B cell (primary cell): ENCODE data around the gene LTBP2. TPM values are rescaled to one million over a fixed set of nuclear protein-coding genes. Genes with fewer than 3 reads are reported as not detected.
A peak's percentile ranks its signal among the peaks of the same experiment; 100 is the strongest.

Experiments used
- ATAC-seq: fragments of 200-7000 bp; cut with Tn5 transposase; one replicate; pipeline ENCODE4 v1.10.0; 2021; ENCODE audit warnings: low read depth, mild to moderate bottlenecking, moderate number of reproducible peaks, moderate library complexity
- CTCF ChIA-PET: fragments of 350-600 bp; sonication (Branson Sonifier 250); formaldehyde crosslinking; loops from one replicate; lab custom pipeline; 2021; ENCODE audit warnings: antibody characterized with exemption, inconsistent platforms; lab: Charles Lee
- POLR2A ChIA-PET: fragments of 350-600 bp; sonication (Branson Sonifier 250); formaldehyde crosslinking; loops from one replicate; lab custom pipeline; 2021; ENCODE audit warnings: antibody characterized with exemption; lab: Charles Lee
- DNase-seq: peaks from one replicate; pipeline ENCODE4 v3.0.0; 2013
- H2AFZ ChIP-seq: 2 replicates; pipeline ENCODE4 v1.6.1; 2012; ENCODE audit warnings: mild to moderate bottlenecking, low read depth, low read length; ENCODE audit not compliant: insufficient read depth, poor library complexity, severe bottlenecking
- H3K27ac ChIP-seq, 2 donors: 1 replicate in 1 of 2; 2 replicates in 1 of 2; pipeline ENCODE4 v1.5.1; 2012 to 2013; ENCODE audit warnings: low read length in 2 of 2, mild to moderate bottlenecking in 2 of 2, moderate library complexity in 1 of 2
- H3K27me3 ChIP-seq, 4 experiments: fragments of 200-600 bp in 1 of 4; sonication (generic) in 1 of 4; replicated peaks in 1 of 4; 1 replicate in 2 of 4; 2 replicates in 2 of 4; pipeline versions ENCODE4 v1.6.1 to v1.7.0; 2013 to 2016; ENCODE audit warnings: low read length in 3 of 4, mild to moderate bottlenecking in 2 of 4, mixed read lengths in 1 of 4, moderate library complexity in 1 of 4; ENCODE audit not compliant: insufficient read depth in 4 of 4, control insufficient read depth in 3 of 4; ENCODE audit errors: control extremely low read depth in 1 of 4
- H3K36me3 ChIP-seq, 2 experiments: replicated peaks in 1 of 2; 1 replicate in 1 of 2; 2 replicates in 1 of 2; pipeline versions ENCODE4 v1.6.1 to v1.7.1; 2013; ENCODE audit warnings: low read length in 1 of 2; ENCODE audit not compliant: insufficient read depth in 2 of 2, control insufficient read depth in 1 of 2; ENCODE audit errors: control extremely low read depth in 1 of 2, extremely low read depth in 1 of 2
- H3K4me1 ChIP-seq, 2 donors: fragments of 200-600 bp in 1 of 2; sonication (generic) in 1 of 2; 1 replicate in 1 of 2; 2 replicates in 1 of 2; pipeline versions ENCODE4 v1.5.1 to v1.6.1; 2013 to 2017; ENCODE audit warnings: low read length in 2 of 2; ENCODE audit not compliant: control insufficient read depth in 2 of 2, insufficient read depth in 2 of 2
- H3K4me2 ChIP-seq: replicated peaks from 2 replicates; pipeline ENCODE3; 2012; ENCODE audit warnings: mild to moderate bottlenecking, low read depth, low read length; ENCODE audit not compliant: poor library complexity, severe bottlenecking
- H3K4me3 ChIP-seq, 5 experiments: fragments of 200-600 bp in 1 of 5; sonication (generic) in 1 of 5; 1 replicate in 3 of 5; 2 replicates in 2 of 5; pipeline versions ENCODE4 v1.5.1 to v1.7.0; 2011 to 2016; ENCODE audit warnings: low read length in 4 of 5, mild to moderate bottlenecking in 4 of 5, low read depth in 2 of 5, control low read depth in 1 of 5, moderate library complexity in 1 of 5; ENCODE audit not compliant: insufficient read depth in 1 of 5; ENCODE audit errors: control extremely low read depth in 1 of 5, extremely low read depth in 1 of 5
- H3K79me2 ChIP-seq: fragments of 200-600 bp; sonication (generic); one replicate; pipeline ENCODE4 v1.6.0; 2016; ENCODE audit warnings: low read length; ENCODE audit not compliant: control insufficient read depth, insufficient read depth
- H3K9ac ChIP-seq: fragments of 200-600 bp; sonication (generic); 2 replicates; pipeline ENCODE4 v1.6.1; 2017; ENCODE audit warnings: mild to moderate bottlenecking, low read length, moderate library complexity
- H3K9me3 ChIP-seq, 3 donors: one replicate each; pipeline versions ENCODE4 v1.6.1 to v1.7.1; 2013; ENCODE audit warnings: low read length in 2 of 3; ENCODE audit not compliant: control insufficient read depth in 2 of 3, insufficient read depth in 1 of 3; ENCODE audit errors: control extremely low read depth in 1 of 3
- H4K20me1 ChIP-seq: 2 replicates; pipeline ENCODE4 v1.6.0; 2012; ENCODE audit warnings: mild to moderate bottlenecking, low read length; ENCODE audit not compliant: insufficient read depth, control insufficient read depth, poor library complexity, severe bottlenecking
- H3K27ac Mint-ChIP-seq: one replicate; pipeline ENCODE4 v1.8.0; 2021; ENCODE audit warnings: mixed read lengths
- H3K27me3 Mint-ChIP-seq: one replicate; pipeline ENCODE4 v1.8.0; 2021; ENCODE audit warnings: mixed read lengths
- H3K4me1 Mint-ChIP-seq: one replicate; pipeline ENCODE4 v1.8.0; 2021; ENCODE audit warnings: mixed read lengths
- H3K4me3 Mint-ChIP-seq: one replicate; pipeline ENCODE4 v1.8.0; 2021; ENCODE audit warnings: mixed read lengths
- H3K9me3 Mint-ChIP-seq: one replicate; pipeline ENCODE4 v1.8.0; 2022; ENCODE audit warnings: mixed read lengths; ENCODE audit not compliant: insufficient read depth
- EZH2 ChIP-seq: IDR thresholded peaks from 2 replicates; pipeline ENCODE4 v1.6.1; 2012; ENCODE audit warnings: borderline replicate concordance, low read depth, mild to moderate bottlenecking, moderate library complexity, low read length; ENCODE audit not compliant: insufficient read depth, poor library complexity, severe bottlenecking
- WGBS: methylation state at CpG from one replicate; pipeline ENCODE4 v1.1.5; 2013; ENCODE audit warnings: missing lambda C conversion rate; ENCODE audit not compliant: insufficient coverage; 5-methylcytosine and 5-hydroxymethylcytosine counted together
- intact Hi-C: fragments of 100-400 bp; cut with micrococcal nuclease; formaldehyde crosslinking; loops from one replicate; pipeline ENCODE4 v1.10.0; 2022
- polyA plus RNA-seq: library from polyadenylated mRNA; depleted of rRNA; stranded (reverse); fragments of >200 nt; gene quantifications from 2 replicates; pipeline ENCODE4 v1.2.3, GENCODE V29; 2012
- total RNA-seq, 2 donors: library from RNA; stranded (reverse); fragments of 120-200 nt in 1 of 2; gene quantifications; 1 replicate in 1 of 2; 2 replicates in 1 of 2; pipeline versions ENCODE4 v1.2.3 to v1.2.4, GENCODE V29; 2013 to 2022
- TF ChIP-seq, protein P1 (sequence below): fragments of 200-600 bp; IDR thresholded peaks from one replicate; pipeline ENCODE4 v1.8.0; 2022; ENCODE audit warnings: antibody characterized with exemption, mild to moderate bottlenecking

The LTBP2 gene
- total and polyA plus RNA-seq, 2 donors (not counting 1 experiment from before 2014, with no cell fraction given), result 0.12 to 0.22 TPM

DNA sequence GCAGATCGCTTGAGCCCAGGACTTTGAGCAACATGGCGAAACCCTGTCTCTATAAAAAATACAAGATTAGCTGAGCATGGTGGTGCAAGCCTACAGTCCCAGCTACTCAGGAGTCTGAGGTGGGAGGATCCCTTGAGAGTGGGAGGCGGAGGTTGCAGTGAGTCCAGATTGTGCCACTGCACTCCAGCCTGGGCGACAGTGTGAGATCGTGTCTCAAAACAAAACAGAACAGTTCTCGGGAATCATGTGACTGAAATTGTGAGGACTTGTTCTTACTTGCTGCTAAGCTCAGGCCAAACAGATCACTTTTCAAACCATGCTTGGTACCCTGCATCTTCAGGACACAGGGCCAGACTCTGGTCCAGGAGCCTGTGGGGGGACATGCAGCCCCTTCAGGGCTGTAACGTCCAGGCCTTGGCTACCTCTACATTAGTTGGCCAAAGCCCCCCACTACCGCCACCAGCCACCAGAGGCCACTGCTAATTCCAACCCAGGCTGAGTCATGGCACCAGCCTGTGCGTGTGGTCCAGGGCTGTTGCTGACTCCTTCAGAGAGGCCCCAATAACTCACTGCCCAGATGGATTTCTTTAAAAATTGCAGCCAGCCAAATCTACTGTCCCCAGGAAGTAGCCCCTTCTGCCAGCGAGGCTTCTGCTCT is 152.6 kb downstream of the LTBP2 start:
- DNase-seq (peak; percentile 27), ATAC-seq (peak; percentile 62)
- 88% methylated on average over 10 of the region's 10 CpGs for WGBS
- H3K27me3 ChIP-seq, result no peaks in the 10 kb centered on the region
- TF ChIP-seq, protein P1, sequence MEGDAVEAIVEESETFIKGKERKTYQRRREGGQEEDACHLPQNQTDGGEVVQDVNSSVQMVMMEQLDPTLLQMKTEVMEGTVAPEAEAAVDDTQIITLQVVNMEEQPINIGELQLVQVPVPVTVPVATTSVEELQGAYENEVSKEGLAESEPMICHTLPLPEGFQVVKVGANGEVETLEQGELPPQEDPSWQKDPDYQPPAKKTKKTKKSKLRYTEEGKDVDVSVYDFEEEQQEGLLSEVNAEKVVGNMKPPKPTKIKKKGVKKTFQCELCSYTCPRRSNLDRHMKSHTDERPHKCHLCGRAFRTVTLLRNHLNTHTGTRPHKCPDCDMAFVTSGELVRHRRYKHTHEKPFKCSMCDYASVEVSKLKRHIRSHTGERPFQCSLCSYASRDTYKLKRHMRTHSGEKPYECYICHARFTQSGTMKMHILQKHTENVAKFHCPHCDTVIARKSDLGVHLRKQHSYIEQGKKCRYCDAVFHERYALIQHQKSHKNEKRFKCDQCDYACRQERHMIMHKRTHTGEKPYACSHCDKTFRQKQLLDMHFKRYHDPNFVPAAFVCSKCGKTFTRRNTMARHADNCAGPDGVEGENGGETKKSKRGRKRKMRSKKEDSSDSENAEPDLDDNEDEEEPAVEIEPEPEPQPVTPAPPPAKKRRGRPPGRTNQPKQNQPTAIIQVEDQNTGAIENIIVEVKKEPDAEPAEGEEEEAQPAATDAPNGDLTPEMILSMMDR, result peak; percentile 66
- TF ChIP-seq EZH2, result no peak
- intact Hi-C loops, result no loop called here
- no peak overlapping the region for H2AFZ ChIP-seq
- POLR2A ChIA-PET, result no interaction called here
- H3K9ac ChIP-seq, result no peak overlapping the region
- H3K79me2 ChIP-seq, result no peaks in the 10 kb centered on the region
- H3K9me3 ChIP-seq, result no peaks in the 10 kb centered on the region
- no peak overlapping the region for H3K4me3 Mint-ChIP-seq
- no peak overlapping the region for H3K4me2 ChIP-seq
- H4K20me1 ChIP-seq, result no peaks in the 10 kb centered on the region
- peaks cover 30% of the 10 kb centered on the region for H3K27me3 Mint-ChIP-seq
- H3K27ac Mint-ChIP-seq, result no peak overlapping the region
- H3K36me3 ChIP-seq, result no peaks in the 10 kb centered on the region
- H3K9me3 Mint-ChIP-seq, result no peaks in the 10 kb centered on the region
- no peak overlapping the region for H3K27ac ChIP-seq
- no peaks in the 10 kb centered on the region for H3K4me1 ChIP-seq
- no peaks in the 10 kb centered on the region for H3K4me1 Mint-ChIP-seq
- H3K4me3 ChIP-seq, result no peak overlapping the region
- CTCF ChIA-PET, result interaction anchor here (1.2 to 1.6 kb wide), 4 partner anchors 19 to 58 kb away, joined by 3 to 4 read pairs (median 3); no protein-coding TSS in a partner anchor

DNA sequence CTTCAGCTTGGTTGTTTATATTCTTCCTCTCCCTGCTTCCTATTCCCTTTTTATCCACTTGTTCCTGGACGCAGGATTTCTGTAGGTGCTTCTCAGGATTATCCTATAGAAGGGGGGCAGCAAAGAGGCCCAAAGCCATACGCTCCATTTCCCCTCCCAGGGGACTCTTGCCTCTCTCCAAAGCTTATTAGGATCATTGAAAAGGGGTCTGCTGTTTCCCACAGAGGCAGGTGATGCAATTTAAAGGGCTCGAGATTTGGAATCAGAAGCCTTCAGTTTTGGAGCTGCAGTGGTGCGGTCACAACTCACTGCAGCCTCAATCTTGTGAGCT is 154.5 kb downstream of the LTBP2 start:
- peaks cover under 1% of the 10 kb centered on the region for H3K9me3 Mint-ChIP-seq
- H3K36me3 ChIP-seq, result no peaks in the 10 kb centered on the region
- H3K27ac ChIP-seq, result no peak overlapping the region
- no peak overlapping the region for H3K9ac ChIP-seq
- no peaks in the 10 kb centered on the region for H3K27me3 ChIP-seq
- intact Hi-C loops, result no loop called here
- H3K4me1 ChIP-seq, result no peaks in the 10 kb centered on the region
- ATAC-seq (no peak), DNase-seq (no peak)
- no peak overlapping the region for H3K27ac Mint-ChIP-seq
- no peak for TF ChIP-seq EZH2
- TF ChIP-seq, protein P1, result no peak
- no peaks in the 10 kb centered on the region for H3K4me1 Mint-ChIP-seq
- WGBS, result 92% methylated on average over 2 of the region's 4 CpGs
- H3K4me3 ChIP-seq, result no peak overlapping the region
- H3K4me2 ChIP-seq, result no peak overlapping the region
- H2AFZ ChIP-seq, result no peak overlapping the region
- POLR2A ChIA-PET, result no interaction called here
- H3K27me3 Mint-ChIP-seq, result peaks cover 25% of the 10 kb centered on the region
- CTCF ChIA-PET, result interaction anchor here (0.6 to 1.4 kb wide), 4 partner anchors 17 to 96 kb away, joined by 3 read pairs; no protein-coding TSS in a partner anchor
- H3K9me3 ChIP-seq, result no peaks in the 10 kb centered on the region
- H3K79me2 ChIP-seq, result no peaks in the 10 kb centered on the region
- no peaks in the 10 kb centered on the region for H4K20me1 ChIP-seq
- no peak overlapping the region for H3K4me3 Mint-ChIP-seq
